ENCODE measurements around the gene PCF11.

The PCF11 gene

DNA sequence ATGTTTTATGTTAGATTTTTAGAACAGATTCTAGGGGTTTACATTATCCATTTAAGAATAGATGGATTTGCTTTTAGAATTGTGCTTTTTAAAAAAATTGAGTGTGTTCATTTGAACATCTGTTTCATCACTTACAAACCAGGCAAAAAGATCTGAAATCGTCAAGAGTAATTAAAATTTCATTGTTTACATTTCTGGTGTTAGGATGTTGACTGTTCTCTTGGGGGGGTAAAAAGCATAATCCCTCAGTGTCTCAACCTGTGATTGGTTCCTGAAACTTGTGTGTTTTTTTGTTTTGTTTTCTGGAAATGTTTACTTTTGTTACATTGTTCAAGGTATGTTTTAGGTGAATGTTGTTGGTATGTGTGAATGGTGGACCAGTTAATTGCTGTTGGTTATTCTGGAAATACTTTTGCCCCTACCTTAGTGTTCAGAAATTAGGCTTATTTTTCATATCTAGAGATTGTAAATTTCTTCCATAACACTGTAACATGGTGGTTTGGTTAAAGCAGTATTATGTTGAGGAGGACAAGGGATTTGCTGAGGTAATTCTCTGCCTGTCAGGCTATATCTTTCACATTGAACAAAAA lies 4.8 kb downstream of the PCF11 start:
- H3K27ac ChIP-seq, result peak overlapping the region; percentile 96
- TF ChIP-seq, protein P1, sequence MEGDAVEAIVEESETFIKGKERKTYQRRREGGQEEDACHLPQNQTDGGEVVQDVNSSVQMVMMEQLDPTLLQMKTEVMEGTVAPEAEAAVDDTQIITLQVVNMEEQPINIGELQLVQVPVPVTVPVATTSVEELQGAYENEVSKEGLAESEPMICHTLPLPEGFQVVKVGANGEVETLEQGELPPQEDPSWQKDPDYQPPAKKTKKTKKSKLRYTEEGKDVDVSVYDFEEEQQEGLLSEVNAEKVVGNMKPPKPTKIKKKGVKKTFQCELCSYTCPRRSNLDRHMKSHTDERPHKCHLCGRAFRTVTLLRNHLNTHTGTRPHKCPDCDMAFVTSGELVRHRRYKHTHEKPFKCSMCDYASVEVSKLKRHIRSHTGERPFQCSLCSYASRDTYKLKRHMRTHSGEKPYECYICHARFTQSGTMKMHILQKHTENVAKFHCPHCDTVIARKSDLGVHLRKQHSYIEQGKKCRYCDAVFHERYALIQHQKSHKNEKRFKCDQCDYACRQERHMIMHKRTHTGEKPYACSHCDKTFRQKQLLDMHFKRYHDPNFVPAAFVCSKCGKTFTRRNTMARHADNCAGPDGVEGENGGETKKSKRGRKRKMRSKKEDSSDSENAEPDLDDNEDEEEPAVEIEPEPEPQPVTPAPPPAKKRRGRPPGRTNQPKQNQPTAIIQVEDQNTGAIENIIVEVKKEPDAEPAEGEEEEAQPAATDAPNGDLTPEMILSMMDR (conservative IDR thresholded peaks at IDR 0.05), result no peak

DNA sequence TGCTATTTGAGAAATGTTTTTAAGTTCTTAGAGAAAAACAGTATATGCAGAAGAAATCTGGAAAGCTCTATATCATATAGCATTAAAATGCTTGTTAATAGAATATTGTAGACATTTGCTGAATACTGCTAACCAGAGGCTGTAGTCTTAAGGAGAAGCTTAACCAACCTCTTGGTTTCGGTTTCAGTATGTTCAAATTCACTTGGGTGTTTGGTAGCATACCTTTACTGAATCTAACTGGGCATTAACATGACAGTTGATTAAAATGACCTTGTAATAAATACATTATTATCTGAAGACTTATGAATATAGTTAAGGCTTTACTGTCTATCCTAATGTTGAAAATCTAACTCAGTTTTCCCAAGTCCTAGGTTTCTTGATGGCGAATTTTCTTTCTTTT lies 5.4 kb downstream of the PCF11 start:
- H3K27ac ChIP-seq, result peak overlapping the region; percentile 96

DNA sequence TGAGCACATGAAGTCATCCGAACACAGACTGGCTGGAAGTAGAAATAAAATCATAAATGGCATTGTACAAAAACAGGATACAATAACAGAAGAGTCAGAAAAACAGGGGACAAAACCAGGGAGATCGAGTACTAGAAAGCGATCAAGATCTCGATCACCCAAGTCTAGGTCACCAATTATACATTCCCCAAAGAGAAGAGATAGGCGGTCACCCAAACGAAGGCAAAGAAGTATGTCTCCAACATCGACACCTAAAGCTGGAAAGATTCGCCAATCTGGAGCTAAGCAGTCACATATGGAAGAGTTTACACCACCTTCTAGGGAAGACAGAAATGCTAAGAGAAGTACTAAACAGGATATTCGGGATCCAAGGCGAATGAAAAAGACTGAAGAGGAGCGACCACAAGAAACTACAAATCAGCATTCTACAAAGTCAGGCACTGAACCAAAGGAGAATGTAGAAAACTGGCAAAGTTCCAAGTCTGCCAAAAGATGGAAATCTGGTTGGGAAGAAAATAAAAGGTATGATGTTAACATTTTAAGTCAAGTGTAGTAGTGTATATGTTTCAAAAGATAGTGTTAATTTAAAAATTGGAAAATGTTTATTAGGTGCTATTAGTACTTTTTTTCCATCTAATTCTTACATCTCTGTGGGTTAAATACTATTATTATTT lies 9.4 kb downstream of the PCF11 start:
- H3K27ac ChIP-seq, result no peak overlapping the region
- TF ChIP-seq, protein P1 (conservative IDR thresholded peaks at IDR 0.05), result no peak

More for the DNA sequence above, 5.4 kb downstream of the PCF11 start:
- TF ChIP-seq, protein P1 (conservative IDR thresholded peaks at IDR 0.05), result no peak

DNA sequence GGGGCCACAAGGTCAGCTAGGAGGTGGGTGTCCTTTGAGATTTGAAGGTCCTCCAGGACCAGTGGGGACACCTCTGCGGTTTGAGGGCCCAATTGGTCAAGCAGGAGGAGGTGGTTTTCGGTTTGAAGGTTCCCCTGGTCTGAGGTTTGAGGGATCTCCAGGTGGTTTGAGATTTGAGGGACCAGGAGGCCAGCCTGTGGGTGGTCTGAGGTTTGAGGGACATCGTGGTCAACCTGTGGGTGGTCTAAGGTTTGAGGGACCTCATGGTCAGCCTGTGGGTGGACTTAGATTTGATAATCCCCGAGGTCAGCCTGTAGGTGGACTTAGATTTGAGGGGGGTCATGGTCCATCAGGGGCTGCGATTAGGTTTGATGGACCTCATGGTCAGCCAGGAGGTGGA lies 11.8 kb downstream of the PCF11 start:
- peak overlapping the region; percentile 66; the same call in 1 of the 2 replicates for H3K27ac ChIP-seq
- TF ChIP-seq, protein P1 (conservative IDR thresholded peaks at IDR 0.05), result no peak

DNA sequence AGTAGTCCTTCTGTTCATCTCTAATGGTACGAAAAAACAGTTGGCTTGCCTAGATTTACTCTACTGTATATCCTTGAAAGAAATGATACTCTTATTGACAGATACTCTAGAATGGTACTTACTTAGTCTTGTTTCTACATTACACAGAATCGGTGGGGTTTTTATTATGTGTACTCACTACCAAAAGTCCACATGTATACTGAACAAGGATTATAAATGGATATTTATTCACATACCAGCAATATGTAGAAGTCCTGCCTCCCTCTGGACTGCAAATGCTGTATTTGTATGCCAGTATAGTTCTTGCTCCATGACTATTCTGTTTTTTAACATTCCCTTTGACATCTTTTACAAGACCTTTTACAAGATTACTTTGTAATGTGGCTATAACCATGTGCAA lies 13.9 kb downstream of the PCF11 start:
- peak overlapping the region; percentile 66 for H3K27ac ChIP-seq
- TF ChIP-seq, protein P1 (conservative IDR thresholded peaks at IDR 0.05), result no peak

DNA sequence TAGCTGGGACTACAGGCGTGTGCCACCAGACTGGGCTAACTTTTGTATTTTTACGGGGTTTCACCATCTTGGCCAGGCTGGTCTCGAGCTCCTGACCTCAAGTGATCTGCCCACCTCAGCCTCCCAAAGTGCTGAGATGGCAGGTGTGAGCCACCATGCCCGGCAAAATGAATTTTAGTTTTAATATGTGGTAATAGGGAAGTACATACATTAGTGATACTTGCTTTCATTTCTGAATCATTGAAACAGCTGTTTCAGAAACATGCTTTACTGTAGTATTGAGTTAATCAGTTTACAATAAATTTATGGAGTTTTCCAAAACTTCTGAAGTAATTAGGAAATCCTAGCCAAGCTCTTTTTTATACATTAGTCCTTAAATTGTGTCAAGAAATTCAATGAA lies 15.6 kb downstream of the PCF11 start:
- TF ChIP-seq, protein P1 (conservative IDR thresholded peaks at IDR 0.05), result no peak
- H3K27ac ChIP-seq, result peak overlapping the region; percentile 66

DNA sequence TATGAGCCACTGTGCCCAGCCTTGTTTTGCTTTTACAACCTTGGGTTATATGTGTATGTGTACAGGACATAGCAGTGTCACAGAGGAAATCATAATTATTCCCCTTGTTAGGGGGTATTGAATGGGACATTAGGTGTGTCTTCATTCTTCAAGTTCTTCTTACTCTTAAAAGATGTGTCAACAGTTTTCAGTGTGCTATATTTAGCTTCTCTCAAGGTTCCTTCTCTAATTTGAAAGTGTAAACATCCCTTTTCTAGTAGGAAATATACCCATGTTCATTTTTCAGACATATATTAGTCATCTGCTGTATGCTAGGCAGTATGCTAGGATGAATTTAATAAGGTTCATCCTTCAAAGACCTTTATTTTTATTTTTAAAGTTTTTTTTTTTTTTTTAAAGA lies 17.1 kb downstream of the PCF11 start:
- peak overlapping the region; percentile 66; the same call in 1 of the 2 replicates for H3K27ac ChIP-seq
- TF ChIP-seq, protein P1 (conservative IDR thresholded peaks at IDR 0.05), result no peak
